ENCODE data around the gene CCNH. TPM values are rescaled to one million over a fixed set of nuclear protein-coding genes. Genes with fewer than 3 reads are reported as not detected.

The CCNH gene
- 393 TPM for total RNA-seq
- 10 to 100 TPM; 60.0 to 65.8 (median 63.5) TPM for polyA plus RNA-seq

GRCh38 chr5:87412630-87413342 is at the start of gene CCNH:
Gene CCNH (minus strand): TSS chr5:87412930. CDS start chr5:87412794, 136 bp downstream.
- no peaks in the 10 kb centered on the region for H3K27me3 ChIP-seq (ENCODE audit: control insufficient read depth, insufficient read depth, low read length)
- peak within 1 kb of the TSS; percentile 90 to 98 (median 94) for H3K4me3 Mint-ChIP-seq
- H3K36me3 ChIP-seq (ENCODE audit: control insufficient read depth, insufficient read depth, low read length): peaks cover 27% of the 10 kb centered on the region
- H3K4me1 ChIP-seq (ENCODE audit: control insufficient read depth, insufficient read depth, low read length, poor library complexity, severe bottlenecking): peaks cover 46% of the 10 kb centered on the region
- ATAC-seq (ENCODE audit: low read depth in 2 of 2) (peak; percentile 98 to 99), DNase-seq (peak; percentile 95 to 99 (median 97))
- no peaks in the 10 kb centered on the region for H3K27me3 Mint-ChIP-seq
- H3K9me3 ChIP-seq (ENCODE audit: control insufficient read depth in 2 of 2, low read length in 2 of 2): no peaks in the 10 kb centered on the region
- H3K27ac Mint-ChIP-seq: peak within 1 kb of the TSS; percentile 98 to 100 (median 99)
- H3K36me3 Mint-ChIP-seq: peaks cover 11% of the 10 kb centered on the region
- H3K27ac ChIP-seq (ENCODE audit: insufficient read depth, low read length, poor library complexity, severe bottlenecking): peak within 1 kb of the TSS; percentile 98
- H3K4me1 Mint-ChIP-seq: peaks cover 19 to 50% (median 31%) of the 10 kb centered on the region in 4 donors
- peak within 1 kb of the TSS; percentile 99 for H3K4me3 ChIP-seq (ENCODE audit: low read depth, low read length)
- no peaks in the 10 kb centered on the region for H3K9me3 Mint-ChIP-seq

DNA sequence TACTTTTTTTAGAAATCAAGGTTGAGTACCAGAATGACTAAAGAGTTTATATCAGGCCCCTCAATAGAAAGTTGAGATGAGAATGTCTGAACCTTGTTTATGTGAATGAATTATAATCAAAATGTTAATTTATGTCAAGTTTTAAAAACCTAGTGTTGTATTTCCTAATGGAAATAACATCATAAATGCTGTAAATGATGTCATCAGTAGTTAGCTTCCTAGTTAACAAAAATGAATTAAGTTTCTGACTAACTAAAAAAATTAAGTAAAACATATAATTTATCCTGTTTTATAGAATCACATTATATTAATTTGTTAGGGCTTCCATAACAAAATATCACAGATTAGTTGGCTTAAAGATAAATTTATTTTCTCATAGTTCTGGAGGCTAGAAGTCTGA is 45.0 kb upstream of the CCNH start:
- no peak overlapping the region for H3K27ac Mint-ChIP-seq
- H3K9me3 Mint-ChIP-seq: peaks cover 0 to 6% (median 0%) of the 10 kb centered on the region in 7 donors
- Histone ChIP-seq H3K9me3 (ENCODE audit: control insufficient read depth in 2 of 2, low read length in 2 of 2) (no peaks in the 10 kb centered on the region), H3K27me3 (ENCODE audit: control insufficient read depth, insufficient read depth, low read length) (peaks cover 12% of the 10 kb centered on the region), H3K4me3 (ENCODE audit: low read depth, low read length) (no peak overlapping the region), H3K36me3 (ENCODE audit: control insufficient read depth, insufficient read depth, low read length) (no peaks in the 10 kb centered on the region), H3K4me1 (ENCODE audit: control insufficient read depth, insufficient read depth, low read length, poor library complexity, severe bottlenecking) (no peaks in the 10 kb centered on the region), H3K27ac (ENCODE audit: insufficient read depth, low read length, poor library complexity, severe bottlenecking) (no peak overlapping the region)
- H3K36me3 Mint-ChIP-seq: no peaks in the 10 kb centered on the region
- no peak for ATAC-seq (ENCODE audit: low read depth in 2 of 2)
- no peaks in the 10 kb centered on the region for H3K4me1 Mint-ChIP-seq
- H3K27me3 Mint-ChIP-seq: peaks cover 4% of the 10 kb centered on the region
- H3K4me3 Mint-ChIP-seq: no peak overlapping the region
- no peak for DNase-seq

DNA sequence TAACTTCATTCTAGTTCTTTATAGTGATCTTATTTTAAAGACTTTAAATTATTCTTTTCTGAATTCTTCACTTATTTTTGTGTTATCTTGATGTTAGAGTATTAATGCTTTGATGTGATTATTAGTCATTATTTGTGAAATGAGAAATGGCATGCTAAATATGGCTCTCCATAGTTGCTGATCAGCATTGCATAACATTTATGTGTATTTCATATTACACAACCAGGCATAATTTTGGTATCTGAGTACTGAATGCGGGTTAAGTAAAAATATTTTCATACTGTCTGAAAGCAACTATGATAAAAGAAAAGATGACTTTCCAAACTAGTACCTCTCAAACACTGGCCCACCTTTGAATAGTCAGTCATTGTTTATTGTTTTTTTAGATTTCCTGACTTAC is 41.1 kb upstream of the CCNH start:
- ATAC-seq (ENCODE audit: low read depth in 2 of 2) (no peak), DNase-seq (no peak)
- H3K9me3 ChIP-seq (ENCODE audit: control insufficient read depth in 2 of 2, low read length in 2 of 2): no peaks in the 10 kb centered on the region
- H3K4me3 ChIP-seq (ENCODE audit: low read depth, low read length): no peak overlapping the region
- H3K27me3 Mint-ChIP-seq: peaks cover 7% of the 10 kb centered on the region
- peaks cover 14% of the 10 kb centered on the region for H3K27me3 ChIP-seq (ENCODE audit: control insufficient read depth, insufficient read depth, low read length)
- H3K4me1 ChIP-seq (ENCODE audit: control insufficient read depth, insufficient read depth, low read length, poor library complexity, severe bottlenecking): no peaks in the 10 kb centered on the region
- no peaks in the 10 kb centered on the region for H3K36me3 ChIP-seq (ENCODE audit: control insufficient read depth, insufficient read depth, low read length)
- H3K4me1 Mint-ChIP-seq: no peaks in the 10 kb centered on the region
- H3K4me3 Mint-ChIP-seq: no peak overlapping the region
- H3K27ac Mint-ChIP-seq: no peak overlapping the region
- no peak overlapping the region for H3K27ac ChIP-seq (ENCODE audit: insufficient read depth, low read length, poor library complexity, severe bottlenecking)
- peaks cover 0 to 1% (median 0%) of the 10 kb centered on the region in 7 donors for H3K9me3 Mint-ChIP-seq
- H3K36me3 Mint-ChIP-seq: no peaks in the 10 kb centered on the region

DNA sequence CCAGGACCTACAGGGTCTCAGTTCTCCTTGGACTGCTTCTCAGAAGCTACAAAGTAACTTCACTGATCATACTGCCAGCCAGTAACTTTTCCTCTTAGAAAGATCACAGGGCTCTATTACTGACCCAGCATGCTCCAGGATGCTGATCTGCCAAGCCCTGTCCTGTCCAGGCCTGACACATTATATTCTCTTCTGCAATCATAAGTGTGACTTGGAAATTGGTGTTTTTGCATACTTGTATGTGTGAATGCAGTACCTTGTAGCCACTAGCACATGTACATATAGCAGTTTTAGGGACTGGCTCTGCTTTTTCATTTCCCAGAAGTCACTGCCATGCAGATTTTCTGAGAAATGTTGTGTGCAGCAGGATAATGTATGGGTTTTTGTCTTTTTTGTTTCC is 40.1 kb upstream of the CCNH start:
- peaks cover 13% of the 10 kb centered on the region for H3K27me3 Mint-ChIP-seq
- no peak for ATAC-seq (ENCODE audit: low read depth in 2 of 2)
- Histone ChIP-seq H3K9me3 (ENCODE audit: control insufficient read depth in 2 of 2, low read length in 2 of 2) (no peaks in the 10 kb centered on the region), H3K27me3 (ENCODE audit: control insufficient read depth, insufficient read depth, low read length) (peaks cover 13% of the 10 kb centered on the region), H3K27ac (ENCODE audit: insufficient read depth, low read length, poor library complexity, severe bottlenecking) (no peak overlapping the region), H3K4me1 (ENCODE audit: control insufficient read depth, insufficient read depth, low read length, poor library complexity, severe bottlenecking) (no peaks in the 10 kb centered on the region), H3K4me3 (ENCODE audit: low read depth, low read length) (no peak overlapping the region), H3K36me3 (ENCODE audit: control insufficient read depth, insufficient read depth, low read length) (no peaks in the 10 kb centered on the region)
- no peaks in the 10 kb centered on the region for H3K36me3 Mint-ChIP-seq
- no peak overlapping the region for H3K27ac Mint-ChIP-seq
- no peak overlapping the region for H3K4me3 Mint-ChIP-seq
- no peaks in the 10 kb centered on the region for H3K9me3 Mint-ChIP-seq
- H3K4me1 Mint-ChIP-seq: no peaks in the 10 kb centered on the region
- DNase-seq: peak in 1 of 3 donors; percentile 49

GRCh38 chr5:87442419-87442818 is 29.7 kb upstream of the CCNH start:
- H3K4me3 Mint-ChIP-seq: no peak overlapping the region
- no peak overlapping the region for H3K4me3 ChIP-seq (ENCODE audit: low read depth, low read length)
- no peaks in the 10 kb centered on the region for H3K9me3 ChIP-seq (ENCODE audit: control insufficient read depth in 2 of 2, low read length in 2 of 2)
- H3K36me3 ChIP-seq (ENCODE audit: control insufficient read depth, insufficient read depth, low read length): no peaks in the 10 kb centered on the region
- peaks cover 7% of the 10 kb centered on the region for H3K27me3 ChIP-seq (ENCODE audit: control insufficient read depth, insufficient read depth, low read length)
- peaks cover 21% of the 10 kb centered on the region for H3K27me3 Mint-ChIP-seq
- no peaks in the 10 kb centered on the region for H3K36me3 Mint-ChIP-seq
- no peaks in the 10 kb centered on the region for H3K4me1 ChIP-seq (ENCODE audit: control insufficient read depth, insufficient read depth, low read length, poor library complexity, severe bottlenecking)
- DNase-seq (no peak), ATAC-seq (ENCODE audit: low read depth in 2 of 2) (no peak)
- peaks cover 0 to 7% (median 0%) of the 10 kb centered on the region in 4 donors for H3K4me1 Mint-ChIP-seq
- no peak overlapping the region for H3K27ac ChIP-seq (ENCODE audit: insufficient read depth, low read length, poor library complexity, severe bottlenecking)
- H3K9me3 Mint-ChIP-seq: peaks cover 0 to 7% (median 0%) of the 10 kb centered on the region in 7 donors
- H3K27ac Mint-ChIP-seq: no peak overlapping the region

DNA sequence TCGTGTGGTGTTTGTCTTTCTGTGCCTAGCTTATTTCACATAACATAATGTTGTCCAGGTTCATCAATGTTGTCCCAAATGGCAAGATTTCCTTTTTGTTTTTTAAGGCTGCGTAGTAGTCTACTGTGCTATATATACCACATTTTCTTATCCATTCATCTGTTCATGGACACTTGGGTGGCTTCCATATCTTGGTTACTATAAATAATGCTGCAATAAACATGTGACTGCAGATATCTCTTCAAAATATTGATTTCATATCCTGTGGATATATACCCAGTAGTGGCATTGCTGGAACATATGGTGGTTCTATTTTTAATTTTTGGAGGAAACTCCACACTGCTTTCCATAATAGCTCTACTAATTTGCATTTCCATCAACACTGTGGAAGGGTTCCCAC is 25.5 kb upstream of the CCNH start:
- H3K27me3 ChIP-seq (ENCODE audit: control insufficient read depth, insufficient read depth, low read length): peaks cover 4% of the 10 kb centered on the region
- no peak for DNase-seq
- no peaks in the 10 kb centered on the region for H3K36me3 Mint-ChIP-seq

GRCh38 chr5:87437724-87438123 is 25.0 kb upstream of the CCNH start:
- no peak overlapping the region for H3K27ac Mint-ChIP-seq
- H3K4me3 Mint-ChIP-seq: no peak overlapping the region
- Histone ChIP-seq H3K4me3 (ENCODE audit: low read depth, low read length) (no peak overlapping the region), H3K27ac (ENCODE audit: insufficient read depth, low read length, poor library complexity, severe bottlenecking) (no peak overlapping the region), H3K4me1 (ENCODE audit: control insufficient read depth, insufficient read depth, low read length, poor library complexity, severe bottlenecking) (no peaks in the 10 kb centered on the region), H3K27me3 (ENCODE audit: control insufficient read depth, insufficient read depth, low read length) (peaks cover 4% of the 10 kb centered on the region), H3K9me3 (ENCODE audit: control insufficient read depth in 2 of 2, low read length in 2 of 2) (no peaks in the 10 kb centered on the region), H3K36me3 (ENCODE audit: control insufficient read depth, insufficient read depth, low read length) (no peaks in the 10 kb centered on the region)
- DNase-seq (no peak), ATAC-seq (ENCODE audit: low read depth in 2 of 2) (no peak)
- peaks cover 0 to 7% (median 0%) of the 10 kb centered on the region in 4 donors for H3K4me1 Mint-ChIP-seq
- peaks cover 8% of the 10 kb centered on the region for H3K27me3 Mint-ChIP-seq
- H3K36me3 Mint-ChIP-seq: no peaks in the 10 kb centered on the region
- H3K9me3 Mint-ChIP-seq: peaks cover 0 to 4% (median 0%) of the 10 kb centered on the region in 7 donors

More for the DNA sequence above, 25.5 kb upstream of the CCNH start:
- Histone ChIP-seq H3K4me1 (ENCODE audit: control insufficient read depth, insufficient read depth, low read length, poor library complexity, severe bottlenecking) (no peaks in the 10 kb centered on the region), H3K4me3 (ENCODE audit: low read depth, low read length) (no peak overlapping the region), H3K27ac (ENCODE audit: insufficient read depth, low read length, poor library complexity, severe bottlenecking) (no peak overlapping the region), H3K36me3 (ENCODE audit: control insufficient read depth, insufficient read depth, low read length) (no peaks in the 10 kb centered on the region), H3K9me3 (ENCODE audit: control insufficient read depth in 2 of 2, low read length in 2 of 2) (no peaks in the 10 kb centered on the region)
- H3K27me3 Mint-ChIP-seq: peaks cover 13% of the 10 kb centered on the region
- ATAC-seq (ENCODE audit: low read depth in 2 of 2): no peak
- no peak overlapping the region for H3K27ac Mint-ChIP-seq
- peaks cover 0 to 7% (median 0%) of the 10 kb centered on the region in 4 donors for H3K4me1 Mint-ChIP-seq
- no peak overlapping the region for H3K4me3 Mint-ChIP-seq
- peaks cover 0 to 4% (median 0%) of the 10 kb centered on the region in 7 donors for H3K9me3 Mint-ChIP-seq
